Ureter (tissue), 1 donor: Measurements from ENCODE around the gene BABAM2. TPM values are rescaled to one million over a fixed set of nuclear protein-coding genes. Genes with fewer than 3 reads are reported as not detected.
A peak's percentile ranks its signal among the peaks of the same experiment; 100 is the strongest.
"Not testable (repeated sequence)": the region's sequence is repeated elsewhere in the genome, so short reads cannot be mapped to it uniquely, and the experiment has no call there.

Source experiments
- DNase-seq: peaks from one replicate; pipeline ENCODE4 v3.0.0-alpha.2; 2020; ENCODE audit warnings: low spot score
- total RNA-seq: library from RNA; stranded (reverse); gene quantifications from one replicate; pipeline ENCODE4 v1.2.4, GENCODE V29; 2023
- donor health status: DM: yes; HTN: yes; CAD: no.

BABAM2 gene
- total RNA-seq, 1 donor from 2014 or later: 76.3 TPM

- DNase-seq: not testable (repeated sequence)
Observed at GRCh38 chr2:28331797-28332196, 441.3 kb downstream of the BABAM2 start.

- DNase-seq: no peak
Observed at GRCh38 chr2:28332696-28333095, 442.2 kb downstream of the BABAM2 start.

GRCh38 chr2:28333606-28334526 is 443.3 kb downstream of the BABAM2 start:
- DNase-seq: no peak

- no peak for DNase-seq
Observed at GRCh38 chr2:28334527-28334894, 444.0 kb downstream of the BABAM2 start.

GRCh38 chr2:28335265-28335664 is 444.7 kb downstream of the BABAM2 start:
- DNase-seq: not testable (repeated sequence)

GRCh38 chr2:28335666-28336065 is 445.1 kb downstream of the BABAM2 start:
- DNase-seq: no peak

GRCh38 chr2:28336264-28336980 is 445.9 kb downstream of the BABAM2 start:
- DNase-seq: no peak

- DNase-seq: no peak
Observed at GRCh38 chr2:28336982-28337627, 446.6 kb downstream of the BABAM2 start.

- DNase-seq: peak; percentile 80
Observed at GRCh38 chr2:28338046-28338817, 447.7 kb downstream of the BABAM2 start.

GRCh38 chr2:28338831-28339321 is 448.3 kb downstream of the BABAM2 start:
- peak; percentile 49 for DNase-seq

- no peak for DNase-seq
Observed at GRCh38 chr2:28339516-28340175, 449.1 kb downstream of the BABAM2 start.

- DNase-seq: no peak
Observed at GRCh38 chr2:28340312-28341202, 450.0 kb downstream of the BABAM2 start.

GRCh38 chr2:28341208-28341891 is 450.8 kb downstream of the BABAM2 start:
- DNase-seq: no peak

GRCh38 chr2:28342081-28342967 is 451.8 kb downstream of the BABAM2 start:
- DNase-seq: peak; percentile 79

- DNase-seq: no peak
Observed at GRCh38 chr2:28343184-28343942, 452.8 kb downstream of the BABAM2 start.

GRCh38 chr2:28343971-28344715 is 453.6 kb downstream of the BABAM2 start:
- no peak for DNase-seq
